ENCODE measurements around the gene WNT3A.

Gene WNT3A

DNA sequence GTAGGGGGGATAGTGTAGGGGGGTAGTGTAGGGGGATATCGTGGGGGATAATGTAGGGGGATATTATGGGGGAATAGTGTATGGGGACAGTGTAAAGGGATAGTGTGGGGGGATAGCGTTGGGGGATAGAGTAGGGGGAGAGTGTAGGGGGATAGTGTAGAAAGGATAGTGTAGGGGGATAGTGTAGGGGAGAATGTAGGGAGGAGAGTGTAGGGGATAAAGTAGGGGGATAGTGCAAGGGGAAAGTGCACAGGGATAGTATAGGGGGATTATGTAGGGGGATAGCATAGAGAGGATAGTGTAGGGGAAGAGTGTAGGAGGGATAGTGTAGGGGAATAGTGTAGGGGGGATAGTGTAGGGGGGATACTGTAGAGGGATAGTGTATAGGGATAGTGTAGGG lies 63.4 kb downstream of the WNT3A start:
- H3K9me3 Mint-ChIP-seq, result no peaks in the 10 kb centered on the region
- no peak overlapping the region for H3K4me3 Mint-ChIP-seq
- H3K27me3 Mint-ChIP-seq, result peaks cover 20% of the 10 kb centered on the region
- H3K4me1 Mint-ChIP-seq (ENCODE audit: low read depth), result no peaks in the 10 kb centered on the region
- DNase-seq, result no peak
- no peak overlapping the region for H3K27ac Mint-ChIP-seq
- H3K36me3 Mint-ChIP-seq (ENCODE audit: low read depth), result no peaks in the 10 kb centered on the region

DNA sequence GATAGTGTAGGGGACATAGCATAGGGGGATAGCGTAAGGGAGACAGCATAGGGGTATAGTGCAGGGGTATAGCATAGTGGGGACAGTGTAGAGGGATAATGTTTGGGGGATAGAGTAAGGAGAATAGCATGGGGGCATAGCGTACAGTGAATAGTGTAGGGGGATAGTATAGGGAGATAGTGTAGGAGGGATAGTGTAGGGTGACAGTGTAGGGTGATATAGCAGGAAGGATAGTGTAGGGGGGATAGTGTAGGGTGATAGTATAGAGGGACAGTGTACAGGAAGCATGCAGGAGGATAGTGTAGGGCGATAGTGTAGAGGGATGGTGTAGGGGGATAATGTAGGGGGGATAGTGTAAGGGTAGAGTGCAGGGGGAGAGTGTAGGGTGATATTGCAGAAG lies 64.1 kb downstream of the WNT3A start:
- no peaks in the 10 kb centered on the region for H3K36me3 Mint-ChIP-seq (ENCODE audit: low read depth)
- H3K4me3 Mint-ChIP-seq, result no peak overlapping the region
- no peak overlapping the region for H3K27ac Mint-ChIP-seq
- no peaks in the 10 kb centered on the region for H3K9me3 Mint-ChIP-seq
- DNase-seq, result no peak
- peaks cover 13% of the 10 kb centered on the region for H3K27me3 Mint-ChIP-seq
- H3K4me1 Mint-ChIP-seq (ENCODE audit: low read depth), result no peaks in the 10 kb centered on the region

DNA sequence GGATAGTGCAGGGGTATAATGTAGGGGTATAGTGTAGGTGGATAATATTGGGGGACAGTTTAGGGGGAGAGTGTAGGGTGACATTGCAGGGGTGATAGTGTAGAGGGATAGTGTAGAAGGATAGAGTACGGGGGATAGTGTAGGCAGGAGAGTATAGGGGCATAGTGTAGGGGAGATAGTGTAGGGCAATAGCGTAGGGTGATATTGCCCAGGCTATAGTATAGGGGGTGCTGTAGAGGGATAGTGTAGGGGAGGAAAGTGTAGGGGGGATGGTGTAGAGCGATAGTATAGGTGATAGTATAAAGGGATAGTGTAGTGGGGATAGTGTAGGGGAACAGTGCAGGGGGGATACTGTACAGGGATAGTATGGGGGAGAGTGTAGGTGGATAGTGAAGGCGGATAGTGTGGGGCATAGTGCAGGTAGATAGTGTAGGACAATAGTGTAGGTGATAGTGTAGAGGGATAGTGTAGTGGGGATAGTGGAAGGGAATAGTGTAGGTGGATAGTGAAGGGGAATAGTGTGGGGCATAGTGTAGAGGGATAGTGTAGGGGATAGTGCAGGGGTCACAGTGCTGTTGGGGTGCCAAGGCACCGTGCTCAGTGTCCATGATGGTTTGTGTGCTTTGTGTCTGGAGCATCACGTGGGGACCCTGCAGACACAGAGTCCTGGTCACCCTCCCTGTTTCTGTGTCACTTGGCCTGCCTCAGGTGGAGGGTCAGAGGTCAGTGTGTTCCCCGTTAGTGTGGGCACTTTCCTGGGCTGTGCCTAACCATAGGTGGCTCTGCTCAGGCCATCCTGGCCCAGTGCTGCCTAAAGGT lies 65.2 kb downstream of the WNT3A start:
- Mint-ChIP-seq H3K36me3 (ENCODE audit: low read depth) (no peaks in the 10 kb centered on the region), H3K27me3 (peaks cover 3% of the 10 kb centered on the region), H3K9me3 (no peaks in the 10 kb centered on the region), H3K27ac (no peak overlapping the region), H3K4me3 (no peak overlapping the region), H3K4me1 (ENCODE audit: low read depth) (no peaks in the 10 kb centered on the region)
- DNase-seq, result no peak

DNA sequence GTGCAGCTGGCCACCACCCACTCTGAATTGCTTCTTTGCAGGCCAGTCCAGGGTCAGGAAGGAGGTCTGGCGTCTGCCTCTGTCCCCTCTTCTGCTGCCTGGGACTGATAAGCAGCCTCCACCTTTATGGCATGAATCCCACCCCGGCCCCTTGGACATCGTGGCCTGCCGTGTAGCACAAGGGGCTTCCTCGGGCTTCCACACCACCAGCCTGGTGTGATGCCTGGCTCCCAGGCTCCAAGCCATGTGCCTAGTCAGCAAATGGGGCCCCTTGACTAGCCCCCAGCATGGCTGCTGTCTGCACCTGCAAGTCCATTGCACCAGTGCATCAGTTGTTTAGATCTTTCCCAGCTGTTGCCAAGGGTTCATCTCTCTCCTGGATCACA lies 65.9 kb downstream of the WNT3A start:
- H3K36me3 Mint-ChIP-seq (ENCODE audit: low read depth), result no peaks in the 10 kb centered on the region
- no peak overlapping the region for H3K4me3 Mint-ChIP-seq
- no peak for DNase-seq
- no peak overlapping the region for H3K27ac Mint-ChIP-seq
- no peaks in the 10 kb centered on the region for H3K4me1 Mint-ChIP-seq (ENCODE audit: low read depth)
- no peaks in the 10 kb centered on the region for H3K9me3 Mint-ChIP-seq
- H3K27me3 Mint-ChIP-seq, result no peaks in the 10 kb centered on the region

DNA sequence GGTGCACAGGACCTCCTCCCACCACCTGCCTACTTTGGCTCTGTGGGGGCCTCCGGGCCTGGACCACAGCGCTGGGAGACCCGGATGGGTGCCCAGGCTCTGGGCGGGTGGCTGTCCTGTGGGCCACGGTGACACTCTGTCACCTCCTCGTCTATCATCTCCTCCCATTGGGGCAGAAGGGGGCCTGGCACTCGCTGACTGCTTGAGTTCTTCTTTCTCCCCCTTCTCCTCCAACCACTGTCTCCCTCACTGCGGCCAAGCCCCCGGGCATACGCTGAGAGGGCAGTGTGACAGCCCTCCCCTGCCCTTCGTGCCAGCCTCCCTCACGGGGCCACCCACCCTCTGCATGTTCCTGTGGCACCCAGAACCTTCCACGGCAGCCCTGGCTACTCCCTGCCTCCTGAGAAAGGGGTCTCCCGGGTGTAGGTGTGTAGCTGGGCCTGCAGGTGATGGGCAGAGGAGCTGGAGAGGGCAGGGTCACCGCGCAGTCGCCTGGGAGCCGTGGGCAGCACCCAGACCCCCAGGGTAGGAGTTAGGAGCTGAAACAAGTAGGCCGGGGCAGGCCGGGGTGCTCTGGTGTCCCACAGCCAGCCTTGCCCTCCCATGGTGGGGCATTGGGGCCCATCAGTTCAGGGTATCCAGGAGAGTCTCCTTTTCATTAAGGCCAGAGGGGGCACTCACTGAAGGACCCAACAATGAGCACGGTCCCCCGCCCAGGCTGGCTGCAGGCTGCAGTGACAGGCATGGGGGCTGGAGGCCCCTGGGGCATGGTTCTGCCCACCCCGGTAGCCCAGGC lies 66.5 kb downstream of the WNT3A start:
- Mint-ChIP-seq H3K4me1 (ENCODE audit: low read depth) (peaks cover 2% of the 10 kb centered on the region), H3K27ac (no peak overlapping the region), H3K27me3 (no peaks in the 10 kb centered on the region)

DNA sequence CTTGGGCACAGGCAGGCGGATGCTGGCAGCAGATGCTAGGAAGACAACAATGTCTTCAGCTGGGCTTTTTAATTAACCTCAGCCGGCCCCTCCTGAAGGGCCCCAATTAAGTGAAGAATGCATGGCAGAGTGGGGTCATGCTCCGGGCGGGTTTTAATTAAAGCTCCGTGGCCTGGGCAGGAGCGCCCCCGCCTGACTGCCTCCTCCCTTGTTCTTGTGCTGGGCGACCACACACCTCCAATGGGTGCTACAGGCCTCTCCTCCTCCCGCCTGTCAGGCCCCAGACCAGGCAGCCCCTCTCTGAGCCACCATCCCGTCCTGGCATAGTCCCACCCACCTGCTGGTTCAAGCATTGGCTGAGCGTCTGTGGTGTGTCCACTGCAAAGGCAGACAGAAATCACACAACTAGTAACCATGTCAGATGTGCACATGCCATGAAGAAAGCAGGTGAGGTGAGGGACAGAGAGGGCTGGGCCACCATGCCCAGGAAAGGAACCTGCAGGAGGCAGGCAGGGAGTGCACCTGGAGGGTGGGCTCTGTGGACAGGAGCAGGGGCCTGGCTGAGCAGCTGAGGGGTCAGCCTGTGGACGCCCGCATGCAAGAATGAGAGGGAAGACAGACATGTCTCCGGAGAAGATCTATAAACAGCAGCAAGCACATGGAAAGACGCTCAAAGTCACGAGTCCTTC lies 67.2 kb downstream of the WNT3A start:
- Mint-ChIP-seq H3K4me3 (no peak overlapping the region), H3K27ac (no peak overlapping the region), H3K4me1 (ENCODE audit: low read depth) (peaks cover 5% of the 10 kb centered on the region), H3K27me3 (no peaks in the 10 kb centered on the region), H3K36me3 (ENCODE audit: low read depth) (no peaks in the 10 kb centered on the region), H3K9me3 (no peaks in the 10 kb centered on the region)
- no peak for DNase-seq

More for the DNA sequence above, 66.5 kb downstream of the WNT3A start:
- H3K4me3 Mint-ChIP-seq, result no peak overlapping the region
- H3K9me3 Mint-ChIP-seq, result no peaks in the 10 kb centered on the region
- H3K36me3 Mint-ChIP-seq (ENCODE audit: low read depth), result no peaks in the 10 kb centered on the region
- no peak for DNase-seq

DNA sequence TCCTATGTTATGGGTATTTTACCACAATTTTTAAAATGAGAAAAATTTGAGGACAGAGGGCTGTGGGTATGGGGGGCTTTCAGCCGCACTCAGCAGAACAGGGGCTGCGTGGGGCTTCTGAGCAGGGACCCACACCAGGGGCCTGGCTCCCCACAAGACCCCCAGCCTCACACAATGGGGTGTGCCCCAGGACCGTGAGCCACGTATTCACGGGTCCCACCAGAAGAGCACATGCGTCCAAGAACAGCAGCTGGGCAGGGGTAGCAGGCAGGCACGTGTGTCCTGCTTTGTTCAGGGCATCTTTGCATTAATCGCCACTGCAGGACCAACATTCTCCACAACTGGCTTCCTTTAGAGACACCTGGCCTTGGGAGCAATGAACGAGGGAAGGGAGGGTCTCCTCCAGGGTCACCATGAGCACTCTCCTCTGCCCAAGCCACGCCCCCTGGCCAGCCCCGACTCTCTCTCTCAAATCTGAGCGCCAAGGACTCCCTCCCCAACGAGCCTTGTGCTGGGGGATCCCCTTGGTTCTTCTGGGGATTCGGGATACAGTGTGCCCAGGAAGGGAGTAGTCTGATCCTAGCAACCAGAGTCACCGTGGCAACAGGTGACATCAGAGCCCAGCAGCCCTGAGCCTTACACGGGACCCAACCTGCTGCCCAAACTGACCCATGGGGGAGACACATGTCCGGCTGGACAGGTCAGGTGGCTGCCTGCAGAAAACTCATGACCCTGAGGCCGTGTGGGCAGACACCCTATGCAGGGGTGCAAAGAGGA lies 68.3 kb downstream of the WNT3A start:
- no peak for DNase-seq
- Mint-ChIP-seq H3K9me3 (no peaks in the 10 kb centered on the region), H3K4me3 (no peak overlapping the region), H3K27me3 (no peaks in the 10 kb centered on the region), H3K36me3 (ENCODE audit: low read depth) (peaks cover 3% of the 10 kb centered on the region), H3K4me1 (ENCODE audit: low read depth) (peaks cover 11% of the 10 kb centered on the region), H3K27ac (no peak overlapping the region)

DNA sequence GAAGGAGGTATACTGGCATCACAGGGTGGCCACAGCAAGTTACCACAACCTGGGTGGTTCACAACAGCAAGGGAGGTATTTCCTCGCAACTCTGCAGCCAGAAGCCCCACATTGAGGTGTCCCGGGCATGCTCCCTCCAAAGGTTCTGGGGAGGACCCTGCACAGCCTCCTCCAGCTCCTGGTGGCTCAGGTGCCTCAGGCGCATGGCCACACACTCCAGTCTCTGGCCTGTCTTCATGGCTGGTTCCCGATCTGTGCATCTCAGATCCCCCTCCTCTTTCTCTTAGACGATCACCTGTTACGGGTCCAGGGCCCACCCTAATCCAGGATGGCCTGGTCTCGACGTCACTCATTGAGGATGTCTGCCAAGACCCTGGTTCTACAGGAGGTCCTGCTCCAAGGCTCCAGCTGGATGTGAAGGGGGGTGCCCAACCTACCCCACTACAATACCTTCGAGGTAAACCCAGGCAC lies 69.0 kb downstream of the WNT3A start:
- H3K4me1 Mint-ChIP-seq (ENCODE audit: low read depth), result peaks cover 15% of the 10 kb centered on the region
- no peak for DNase-seq
- no peaks in the 10 kb centered on the region for H3K27me3 Mint-ChIP-seq
- H3K4me3 Mint-ChIP-seq, result no peak overlapping the region
- H3K9me3 Mint-ChIP-seq, result no peaks in the 10 kb centered on the region
- peaks cover 5% of the 10 kb centered on the region for H3K36me3 Mint-ChIP-seq (ENCODE audit: low read depth)
- H3K27ac Mint-ChIP-seq, result no peak overlapping the region

DNA sequence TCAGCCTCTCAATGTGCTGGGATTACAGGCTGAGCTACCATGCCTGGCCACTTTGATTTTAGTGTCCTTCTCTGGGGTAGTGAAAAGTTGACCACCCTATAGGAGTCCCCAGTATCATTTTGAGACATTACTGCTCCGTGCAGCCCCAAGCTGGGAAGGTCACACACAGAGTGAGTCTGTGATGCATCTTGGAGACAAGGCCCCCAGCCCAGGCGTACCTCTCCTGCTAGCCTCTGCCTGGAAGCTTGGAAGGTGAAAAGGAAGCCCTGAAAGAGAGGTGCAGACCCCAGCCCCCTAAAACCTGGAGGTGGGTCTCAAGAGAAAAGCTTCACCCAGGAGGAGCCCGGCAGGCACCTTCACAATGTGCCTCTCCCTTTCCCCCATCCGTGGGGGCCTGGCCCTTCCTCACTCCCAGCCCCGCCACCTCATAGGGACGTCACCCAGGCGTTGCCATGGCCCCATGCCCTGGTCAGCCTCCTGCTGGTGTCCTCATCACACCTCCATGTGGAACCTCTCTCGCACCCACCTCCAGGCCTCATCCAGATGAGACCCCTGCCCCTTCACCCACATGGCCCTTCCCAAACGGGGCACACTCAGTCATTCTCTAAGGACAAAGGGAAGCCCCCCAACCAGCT lies 70.1 kb downstream of the WNT3A start:
- DNase-seq, result peak; percentile 27
- peaks cover 18% of the 10 kb centered on the region for H3K4me1 Mint-ChIP-seq (ENCODE audit: low read depth)
- H3K4me3 Mint-ChIP-seq, result no peak overlapping the region
- H3K27ac Mint-ChIP-seq, result no peak overlapping the region
- H3K9me3 Mint-ChIP-seq, result no peaks in the 10 kb centered on the region
- H3K27me3 Mint-ChIP-seq, result no peaks in the 10 kb centered on the region
- H3K36me3 Mint-ChIP-seq (ENCODE audit: low read depth), result peaks cover 11% of the 10 kb centered on the region

DNA sequence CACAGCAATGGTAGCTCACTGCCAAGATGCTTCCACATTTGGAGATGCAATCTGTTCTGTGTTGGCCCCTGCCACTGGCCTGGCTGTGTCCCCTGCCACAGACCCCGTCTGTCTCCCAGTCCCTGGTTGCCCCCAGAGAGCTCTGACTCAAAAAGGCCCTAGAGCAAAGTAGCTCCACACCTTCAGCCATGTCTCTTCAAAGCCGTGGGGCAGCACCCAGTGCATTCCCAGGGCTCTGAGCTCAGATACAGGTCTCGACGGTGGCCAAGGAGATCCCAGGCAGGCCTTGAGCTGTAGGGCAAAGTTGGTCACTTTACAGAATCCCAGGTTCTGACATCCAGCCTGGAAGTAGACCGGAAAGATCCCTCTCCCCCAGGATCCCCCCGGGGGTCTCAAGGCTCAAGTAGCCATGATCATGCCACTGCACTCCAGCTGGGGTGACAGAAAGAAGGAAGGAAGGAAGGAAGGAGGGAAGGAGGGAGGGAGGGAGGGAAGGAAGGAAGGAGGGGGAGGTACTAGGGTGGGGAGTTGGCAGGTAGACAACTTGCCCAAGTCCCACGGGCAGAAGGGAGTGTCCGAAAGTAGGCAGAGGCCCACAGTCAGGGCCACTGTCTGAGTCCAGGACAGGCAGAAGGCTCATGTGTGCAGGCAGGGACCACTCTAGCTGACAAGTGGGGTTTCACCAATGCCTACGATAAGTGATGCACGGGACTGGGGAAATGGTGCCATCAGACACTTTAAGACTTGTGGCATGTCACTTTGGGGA lies 71.0 kb downstream of the WNT3A start:
- no peaks in the 10 kb centered on the region for H3K9me3 Mint-ChIP-seq
- DNase-seq, result peak; percentile 24
- no peak overlapping the region for H3K27ac Mint-ChIP-seq
- no peaks in the 10 kb centered on the region for H3K27me3 Mint-ChIP-seq
- peaks cover 13% of the 10 kb centered on the region for H3K36me3 Mint-ChIP-seq (ENCODE audit: low read depth)
- H3K4me3 Mint-ChIP-seq, result no peak overlapping the region
- peaks cover 18% of the 10 kb centered on the region for H3K4me1 Mint-ChIP-seq (ENCODE audit: low read depth)

DNA sequence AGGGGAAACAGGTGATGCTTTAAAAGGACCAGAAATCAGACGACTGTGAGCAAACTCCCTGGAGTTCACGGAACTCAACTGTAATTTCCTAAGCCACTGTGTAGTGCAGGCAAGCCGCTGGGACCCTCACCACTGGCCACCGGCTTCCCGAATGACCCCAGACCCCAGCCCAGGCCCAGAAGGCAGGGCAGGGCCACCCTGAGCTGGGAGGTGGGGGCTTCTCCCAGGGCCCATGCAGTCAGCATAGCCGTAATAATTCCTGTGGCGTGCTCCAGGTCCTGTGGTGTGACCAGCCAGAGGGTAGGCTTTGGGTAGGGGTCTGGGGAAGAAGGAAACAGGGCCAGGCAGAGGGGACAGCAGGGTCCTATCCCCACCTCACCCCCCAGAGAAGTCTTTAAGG lies 72.2 kb downstream of the WNT3A start:
- Mint-ChIP-seq H3K4me1 (ENCODE audit: low read depth) (peaks cover 18% of the 10 kb centered on the region), H3K36me3 (ENCODE audit: low read depth) (peaks cover 23% of the 10 kb centered on the region), H3K27me3 (no peaks in the 10 kb centered on the region), H3K27ac (no peak overlapping the region), H3K4me3 (no peak overlapping the region), H3K9me3 (no peaks in the 10 kb centered on the region)
- peak; percentile 27 for DNase-seq

DNA sequence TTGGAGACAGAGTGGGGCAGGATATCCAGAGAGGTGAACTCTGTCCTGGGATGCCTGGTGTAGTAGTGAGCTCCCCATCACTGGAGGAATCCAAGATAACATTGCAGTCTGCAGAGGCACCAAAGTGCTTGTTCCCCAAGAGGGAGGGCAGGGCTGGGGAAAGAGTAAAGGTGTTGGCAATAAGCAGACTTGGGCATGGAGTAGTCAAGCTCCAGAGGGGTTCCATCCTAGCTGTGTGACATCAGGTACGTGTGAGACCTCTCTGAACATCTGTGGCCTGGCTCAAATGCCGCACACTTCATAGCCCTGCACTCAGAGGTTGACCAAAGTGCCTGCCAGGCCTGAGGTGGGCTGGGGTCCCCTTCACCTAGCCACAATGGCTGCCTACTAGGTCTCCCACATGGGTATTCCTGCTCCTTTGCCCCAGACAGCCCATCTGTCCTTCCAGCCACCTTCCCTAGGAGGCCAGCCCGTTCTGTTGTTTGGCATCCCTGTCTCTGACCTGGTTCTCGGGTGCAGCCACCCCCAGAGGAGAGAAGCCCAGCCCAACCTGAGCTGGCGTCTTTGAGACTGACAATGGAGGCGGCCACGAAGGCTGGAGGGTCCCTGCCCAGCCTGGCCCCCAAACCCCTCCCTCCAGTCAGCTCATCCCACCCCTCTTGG lies 72.9 kb downstream of the WNT3A start:
- H3K4me3 Mint-ChIP-seq, result peak overlapping the region; percentile 10
- no peaks in the 10 kb centered on the region for H3K9me3 Mint-ChIP-seq
- H3K27me3 Mint-ChIP-seq, result no peaks in the 10 kb centered on the region
- DNase-seq, result peak; percentile 26
- peaks cover 24% of the 10 kb centered on the region for H3K4me1 Mint-ChIP-seq (ENCODE audit: low read depth)
- peaks cover 30% of the 10 kb centered on the region for H3K36me3 Mint-ChIP-seq (ENCODE audit: low read depth)
- peak overlapping the region; percentile 59 for H3K27ac Mint-ChIP-seq

DNA sequence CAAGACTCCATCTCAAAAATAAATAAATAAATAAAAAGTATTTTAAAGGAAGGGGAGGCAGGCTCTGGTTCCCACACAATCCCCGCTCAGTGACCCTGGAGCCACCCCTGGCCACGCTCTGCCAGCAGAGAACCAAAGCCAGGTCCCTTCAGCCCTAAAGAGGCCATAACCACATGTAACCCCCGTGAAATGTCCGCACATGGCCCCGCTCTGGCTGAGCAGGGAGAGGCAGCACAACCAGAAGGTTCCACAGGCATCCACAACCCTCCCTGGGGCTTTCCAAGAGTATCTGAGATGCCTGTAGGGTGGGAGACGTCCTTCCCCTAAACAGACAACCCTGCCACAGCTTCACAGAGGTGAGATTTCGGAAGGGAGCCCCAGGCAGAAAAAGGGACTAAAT lies 74.3 kb downstream of the WNT3A start:
- Mint-ChIP-seq H3K4me1 (ENCODE audit: low read depth) (peaks cover 38% of the 10 kb centered on the region), H3K9me3 (no peaks in the 10 kb centered on the region), H3K27me3 (no peaks in the 10 kb centered on the region), H3K4me3 (peak overlapping the region; percentile 97), H3K27ac (peak overlapping the region; percentile 92), H3K36me3 (ENCODE audit: low read depth) (peaks cover 43% of the 10 kb centered on the region)
- no peak for DNase-seq
